ENCODE data around the gene LNP1. TPM values are rescaled to one million over a fixed set of nuclear protein-coding genes. Genes with fewer than 3 reads are reported as not detected.

The LNP1 gene
- total RNA-seq, 1 experiment from 2014 or later = 6.7 TPM

- TF ChIP-seq, protein P1, sequence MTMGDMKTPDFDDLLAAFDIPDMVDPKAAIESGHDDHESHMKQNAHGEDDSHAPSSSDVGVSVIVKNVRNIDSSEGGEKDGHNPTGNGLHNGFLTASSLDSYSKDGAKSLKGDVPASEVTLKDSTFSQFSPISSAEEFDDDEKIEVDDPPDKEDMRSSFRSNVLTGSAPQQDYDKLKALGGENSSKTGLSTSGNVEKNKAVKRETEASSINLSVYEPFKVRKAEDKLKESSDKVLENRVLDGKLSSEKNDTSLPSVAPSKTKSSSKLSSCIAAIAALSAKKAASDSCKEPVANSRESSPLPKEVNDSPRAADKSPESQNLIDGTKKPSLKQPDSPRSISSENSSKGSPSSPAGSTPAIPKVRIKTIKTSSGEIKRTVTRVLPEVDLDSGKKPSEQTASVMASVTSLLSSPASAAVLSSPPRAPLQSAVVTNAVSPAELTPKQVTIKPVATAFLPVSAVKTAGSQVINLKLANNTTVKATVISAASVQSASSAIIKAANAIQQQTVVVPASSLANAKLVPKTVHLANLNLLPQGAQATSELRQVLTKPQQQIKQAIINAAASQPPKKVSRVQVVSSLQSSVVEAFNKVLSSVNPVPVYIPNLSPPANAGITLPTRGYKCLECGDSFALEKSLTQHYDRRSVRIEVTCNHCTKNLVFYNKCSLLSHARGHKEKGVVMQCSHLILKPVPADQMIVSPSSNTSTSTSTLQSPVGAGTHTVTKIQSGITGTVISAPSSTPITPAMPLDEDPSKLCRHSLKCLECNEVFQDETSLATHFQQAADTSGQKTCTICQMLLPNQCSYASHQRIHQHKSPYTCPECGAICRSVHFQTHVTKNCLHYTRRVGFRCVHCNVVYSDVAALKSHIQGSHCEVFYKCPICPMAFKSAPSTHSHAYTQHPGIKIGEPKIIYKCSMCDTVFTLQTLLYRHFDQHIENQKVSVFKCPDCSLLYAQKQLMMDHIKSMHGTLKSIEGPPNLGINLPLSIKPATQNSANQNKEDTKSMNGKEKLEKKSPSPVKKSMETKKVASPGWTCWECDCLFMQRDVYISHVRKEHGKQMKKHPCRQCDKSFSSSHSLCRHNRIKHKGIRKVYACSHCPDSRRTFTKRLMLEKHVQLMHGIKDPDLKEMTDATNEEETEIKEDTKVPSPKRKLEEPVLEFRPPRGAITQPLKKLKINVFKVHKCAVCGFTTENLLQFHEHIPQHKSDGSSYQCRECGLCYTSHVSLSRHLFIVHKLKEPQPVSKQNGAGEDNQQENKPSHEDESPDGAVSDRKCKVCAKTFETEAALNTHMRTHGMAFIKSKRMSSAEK (CRISPR knock-in tag; IDR thresholded peaks at IDR 0.05; ENCODE audit: borderline replicate concordance) = no peak
- no peak for TF ChIP-seq OVOL2 (CRISPR knock-in tag; IDR thresholded peaks at IDR 0.05; ENCODE audit: borderline replicate concordance)
- no peak for TF ChIP-seq ZNF263 (CRISPR knock-in tag; IDR thresholded peaks at IDR 0.05; ENCODE audit: low read depth)
- TF ChIP-seq, protein P2, sequence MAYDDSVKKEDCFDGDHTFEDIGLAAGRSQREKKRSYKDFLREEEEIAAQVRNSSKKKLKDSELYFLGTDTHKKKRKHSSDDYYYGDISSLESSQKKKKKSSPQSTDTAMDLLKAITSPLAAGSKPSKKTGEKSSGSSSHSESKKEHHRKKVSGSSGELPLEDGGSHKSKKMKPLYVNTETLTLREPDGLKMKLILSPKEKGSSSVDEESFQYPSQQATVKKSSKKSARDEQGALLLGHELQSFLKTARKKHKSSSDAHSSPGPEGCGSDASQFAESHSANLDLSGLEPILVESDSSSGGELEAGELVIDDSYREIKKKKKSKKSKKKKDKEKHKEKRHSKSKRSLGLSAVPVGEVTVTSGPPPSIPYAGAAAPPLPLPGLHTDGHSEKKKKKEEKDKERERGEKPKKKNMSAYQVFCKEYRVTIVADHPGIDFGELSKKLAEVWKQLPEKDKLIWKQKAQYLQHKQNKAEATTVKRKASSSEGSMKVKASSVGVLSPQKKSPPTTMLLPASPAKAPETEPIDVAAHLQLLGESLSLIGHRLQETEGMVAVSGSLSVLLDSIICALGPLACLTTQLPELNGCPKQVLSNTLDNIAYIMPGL (CRISPR knock-in tag; IDR thresholded peaks at IDR 0.05) = no peak
- TF ChIP-seq MXD4 (CRISPR knock-in tag; IDR thresholded peaks at IDR 0.05; ENCODE audit: borderline replicate concordance) = no peak
- TF ChIP-seq ELF4 (CRISPR knock-in tag; IDR thresholded peaks at IDR 0.05; ENCODE audit: low read depth) = no peak
- TF ChIP-seq, protein P3, sequence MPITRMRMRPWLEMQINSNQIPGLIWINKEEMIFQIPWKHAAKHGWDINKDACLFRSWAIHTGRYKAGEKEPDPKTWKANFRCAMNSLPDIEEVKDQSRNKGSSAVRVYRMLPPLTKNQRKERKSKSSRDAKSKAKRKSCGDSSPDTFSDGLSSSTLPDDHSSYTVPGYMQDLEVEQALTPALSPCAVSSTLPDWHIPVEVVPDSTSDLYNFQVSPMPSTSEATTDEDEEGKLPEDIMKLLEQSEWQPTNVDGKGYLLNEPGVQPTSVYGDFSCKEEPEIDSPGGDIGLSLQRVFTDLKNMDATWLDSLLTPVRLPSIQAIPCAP (CRISPR knock-in tag; IDR thresholded peaks at IDR 0.05) = no peak
- no peak for TF ChIP-seq STAT6 (CRISPR knock-in tag; conservative IDR thresholded peaks at IDR 0.05; ENCODE audit: low read depth)
- TF ChIP-seq, protein P4, sequence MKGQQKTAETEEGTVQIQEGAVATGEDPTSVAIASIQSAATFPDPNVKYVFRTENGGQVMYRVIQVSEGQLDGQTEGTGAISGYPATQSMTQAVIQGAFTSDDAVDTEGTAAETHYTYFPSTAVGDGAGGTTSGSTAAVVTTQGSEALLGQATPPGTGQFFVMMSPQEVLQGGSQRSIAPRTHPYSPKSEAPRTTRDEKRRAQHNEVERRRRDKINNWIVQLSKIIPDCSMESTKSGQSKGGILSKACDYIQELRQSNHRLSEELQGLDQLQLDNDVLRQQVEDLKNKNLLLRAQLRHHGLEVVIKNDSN (CRISPR knock-in tag; IDR thresholded peaks at IDR 0.05) = no peak
- TF ChIP-seq ATF2 (CRISPR knock-in tag; IDR thresholded peaks at IDR 0.05; ENCODE audit: borderline replicate concordance, low read depth) = no peak
- TF ChIP-seq, protein P5, sequence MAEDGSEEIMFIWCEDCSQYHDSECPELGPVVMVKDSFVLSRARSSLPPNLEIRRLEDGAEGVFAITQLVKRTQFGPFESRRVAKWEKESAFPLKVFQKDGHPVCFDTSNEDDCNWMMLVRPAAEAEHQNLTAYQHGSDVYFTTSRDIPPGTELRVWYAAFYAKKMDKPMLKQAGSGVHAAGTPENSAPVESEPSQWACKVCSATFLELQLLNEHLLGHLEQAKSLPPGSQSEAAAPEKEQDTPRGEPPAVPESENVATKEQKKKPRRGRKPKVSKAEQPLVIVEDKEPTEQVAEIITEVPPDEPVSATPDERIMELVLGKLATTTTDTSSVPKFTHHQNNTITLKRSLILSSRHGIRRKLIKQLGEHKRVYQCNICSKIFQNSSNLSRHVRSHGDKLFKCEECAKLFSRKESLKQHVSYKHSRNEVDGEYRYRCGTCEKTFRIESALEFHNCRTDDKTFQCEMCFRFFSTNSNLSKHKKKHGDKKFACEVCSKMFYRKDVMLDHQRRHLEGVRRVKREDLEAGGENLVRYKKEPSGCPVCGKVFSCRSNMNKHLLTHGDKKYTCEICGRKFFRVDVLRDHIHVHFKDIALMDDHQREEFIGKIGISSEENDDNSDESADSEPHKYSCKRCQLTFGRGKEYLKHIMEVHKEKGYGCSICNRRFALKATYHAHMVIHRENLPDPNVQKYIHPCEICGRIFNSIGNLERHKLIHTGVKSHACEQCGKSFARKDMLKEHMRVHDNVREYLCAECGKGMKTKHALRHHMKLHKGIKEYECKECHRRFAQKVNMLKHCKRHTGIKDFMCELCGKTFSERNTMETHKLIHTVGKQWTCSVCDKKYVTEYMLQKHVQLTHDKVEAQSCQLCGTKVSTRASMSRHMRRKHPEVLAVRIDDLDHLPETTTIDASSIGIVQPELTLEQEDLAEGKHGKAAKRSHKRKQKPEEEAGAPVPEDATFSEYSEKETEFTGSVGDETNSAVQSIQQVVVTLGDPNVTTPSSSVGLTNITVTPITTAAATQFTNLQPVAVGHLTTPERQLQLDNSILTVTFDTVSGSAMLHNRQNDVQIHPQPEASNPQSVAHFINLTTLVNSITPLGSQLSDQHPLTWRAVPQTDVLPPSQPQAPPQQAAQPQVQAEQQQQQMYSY (CRISPR knock-in tag; IDR thresholded peaks at IDR 0.05) = no peak
- TF ChIP-seq RELA (CRISPR knock-in tag; IDR thresholded peaks at IDR 0.05; ENCODE audit: borderline replicate concordance) = no peak
Observed at GRCh38 chr3:100374521-100374920, 26.8 kb upstream of the LNP1 start (continued).
